SHP77 treated with DMSO at 0.1 percent for 48 hours (cell line): ENCODE results near the gene PITPNB.

Experiments
- DNase-seq: peaks from one replicate; lab custom pipeline; 2025; lab: John Stamatoyannopoulos, UW

PITPNB gene

DNA sequence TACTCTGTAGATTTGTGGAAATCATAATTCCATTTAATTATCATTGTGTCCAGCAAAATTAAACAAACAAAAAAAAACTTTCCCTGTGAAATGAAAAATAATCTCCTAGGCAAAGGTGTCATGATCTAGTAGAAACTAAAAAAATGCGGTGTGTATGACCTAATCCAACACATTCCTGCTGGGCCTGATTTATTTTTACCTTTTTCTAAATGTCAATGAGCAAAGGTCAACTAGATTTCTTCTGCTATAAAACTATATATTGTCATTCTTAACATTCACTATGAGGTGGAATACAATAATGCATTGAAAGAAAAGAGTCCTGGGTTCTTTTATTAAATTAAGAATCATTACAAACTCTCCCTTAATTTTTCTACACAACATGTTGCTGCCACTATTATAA is 60.4 kb downstream of the PITPNB start:
- no peak for DNase-seq

- no peak for DNase-seq
These were observed 61.6 kb downstream of the PITPNB start for GRCh38 chr22:27857443-27857842.

GRCh38 chr22:27856386-27856785 is 62.7 kb downstream of the PITPNB start:
- no peak for DNase-seq

DNA sequence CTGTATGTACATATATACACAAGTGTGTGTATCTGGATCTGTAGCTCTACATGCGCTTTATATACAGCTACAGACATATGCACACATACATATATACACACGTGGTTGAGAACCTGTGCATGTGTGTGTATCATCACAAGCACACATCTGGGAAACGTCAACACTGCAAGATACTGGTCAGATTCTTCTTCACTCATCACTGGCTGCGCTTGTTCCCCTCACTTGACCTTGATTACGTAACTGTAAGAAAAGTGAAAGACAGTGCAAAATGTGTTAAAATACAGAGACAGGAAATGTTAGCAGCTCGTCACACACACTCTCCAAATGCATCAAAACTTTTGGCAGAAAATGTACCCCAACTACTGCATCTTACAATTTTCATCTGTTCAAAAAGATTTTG is 65.6 kb downstream of the PITPNB start:
- DNase-seq, result no peak

- DNase-seq, result no peak
These were observed 66.9 kb downstream of the PITPNB start for GRCh38 chr22:27851974-27852746.

- DNase-seq, result no peak
These were observed 69.0 kb downstream of the PITPNB start for GRCh38 chr22:27850000-27850521.

DNA sequence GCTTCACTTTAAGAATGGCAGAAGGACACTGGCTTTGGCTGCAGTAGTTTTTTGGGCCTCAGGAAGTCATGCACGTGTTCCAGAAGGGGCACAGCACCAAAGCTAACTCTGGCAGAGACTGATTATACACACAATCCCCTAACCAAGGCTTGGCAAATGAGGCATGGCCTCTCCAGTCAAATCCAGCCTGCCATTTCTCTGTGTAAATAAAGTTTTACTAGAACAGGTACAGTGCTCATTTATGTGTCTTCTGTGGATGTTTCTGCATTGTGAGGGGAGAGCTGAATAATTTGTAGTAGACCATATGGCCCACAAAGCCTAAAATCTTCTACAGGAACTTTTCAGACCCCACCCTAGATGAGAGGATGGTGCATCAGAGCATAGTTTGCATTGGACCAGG is 71.1 kb downstream of the PITPNB start:
- DNase-seq, result no peak

DNA sequence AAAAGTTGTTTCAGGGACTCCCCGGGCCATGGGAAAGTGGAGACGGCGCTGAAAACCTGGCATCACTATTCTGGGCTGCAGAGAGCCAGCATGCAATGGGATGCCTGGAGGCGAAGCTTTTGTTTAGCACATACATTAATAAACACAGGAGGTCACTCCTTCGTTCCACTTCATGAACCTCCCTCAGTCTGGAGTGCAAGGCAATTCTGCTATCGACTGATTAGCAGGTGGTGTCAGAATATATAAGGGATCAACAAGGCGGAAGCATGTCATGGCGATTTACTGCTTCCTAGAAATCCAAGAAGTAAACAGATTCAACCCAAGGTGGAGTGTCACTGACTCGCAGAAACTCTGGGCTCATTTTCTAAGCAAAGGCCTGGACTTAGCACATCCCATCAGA is 72.1 kb downstream of the PITPNB start:
- DNase-seq, result no peak

- DNase-seq, result no peak
These were observed 72.8 kb downstream of the PITPNB start for GRCh38 chr22:27846248-27846757.

DNA sequence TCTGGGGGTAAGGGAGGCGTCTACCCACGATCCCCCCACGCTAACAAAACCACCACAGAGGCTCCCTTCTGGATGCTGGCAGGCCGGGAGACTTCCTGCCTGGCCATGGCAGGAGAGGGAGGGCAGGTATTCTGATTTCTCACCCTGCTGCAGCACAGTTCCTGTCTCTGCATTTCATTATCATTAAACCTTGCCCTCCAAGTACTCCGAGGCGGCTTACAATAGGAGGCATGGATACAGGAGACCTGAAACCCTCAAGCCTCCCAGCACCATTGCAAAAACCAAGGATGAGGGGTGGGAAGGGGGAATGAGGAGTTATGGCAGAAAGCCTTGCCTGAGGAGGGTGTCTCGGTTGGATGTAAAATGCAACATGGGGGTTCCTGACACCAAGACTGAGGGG is 73.4 kb downstream of the PITPNB start:
- no peak for DNase-seq

DNA sequence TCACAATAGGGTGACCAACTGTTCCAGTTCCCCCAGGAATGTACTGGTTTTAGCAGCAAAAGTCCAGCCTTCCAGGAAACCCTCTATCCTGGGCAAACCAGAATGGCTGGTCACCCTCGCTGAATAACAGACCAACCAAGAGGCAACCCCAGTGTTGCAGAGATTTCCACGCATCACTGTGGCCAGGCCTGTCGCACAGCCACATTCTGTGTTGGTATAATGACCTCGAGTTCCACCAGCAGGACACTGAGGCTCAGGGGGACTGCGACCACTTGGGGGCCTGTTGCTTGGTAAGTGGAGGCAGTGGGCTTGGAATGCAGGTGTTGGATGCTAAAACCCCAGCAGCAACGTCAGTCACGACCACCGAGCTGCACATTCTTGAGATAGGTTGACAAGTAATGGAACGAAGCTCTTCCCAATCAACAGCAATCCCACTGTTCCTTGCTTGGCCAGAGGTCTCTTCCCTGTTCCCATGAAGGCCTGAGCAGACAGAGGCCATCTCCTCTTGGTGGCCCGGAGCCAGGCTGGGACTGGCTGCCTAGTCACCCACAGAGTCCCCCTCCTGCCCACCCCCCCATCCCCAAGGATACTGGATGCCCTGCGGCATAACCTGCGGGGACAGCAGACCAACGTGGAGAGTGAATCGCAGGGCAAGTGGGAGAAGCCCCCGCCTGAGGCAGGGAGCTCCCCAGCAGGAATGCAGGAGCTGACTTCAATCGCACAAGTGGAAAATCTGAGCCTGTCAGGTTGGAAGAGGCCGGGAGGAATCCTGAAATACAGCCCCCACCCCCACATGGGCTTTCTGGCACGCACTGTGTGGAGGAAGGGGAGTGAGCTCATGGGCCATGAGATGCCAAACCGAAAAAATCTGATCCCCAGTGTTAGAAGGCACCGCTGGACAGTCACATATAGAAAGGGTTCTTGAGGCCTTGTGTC is 74.1 kb downstream of the PITPNB start:
- DNase-seq, result no peak

- DNase-seq, result no peak
These were observed 74.8 kb downstream of the PITPNB start for GRCh38 chr22:27844256-27844655.

- no peak for DNase-seq
These were observed 75.6 kb downstream of the PITPNB start for GRCh38 chr22:27843441-27843840.

DNA sequence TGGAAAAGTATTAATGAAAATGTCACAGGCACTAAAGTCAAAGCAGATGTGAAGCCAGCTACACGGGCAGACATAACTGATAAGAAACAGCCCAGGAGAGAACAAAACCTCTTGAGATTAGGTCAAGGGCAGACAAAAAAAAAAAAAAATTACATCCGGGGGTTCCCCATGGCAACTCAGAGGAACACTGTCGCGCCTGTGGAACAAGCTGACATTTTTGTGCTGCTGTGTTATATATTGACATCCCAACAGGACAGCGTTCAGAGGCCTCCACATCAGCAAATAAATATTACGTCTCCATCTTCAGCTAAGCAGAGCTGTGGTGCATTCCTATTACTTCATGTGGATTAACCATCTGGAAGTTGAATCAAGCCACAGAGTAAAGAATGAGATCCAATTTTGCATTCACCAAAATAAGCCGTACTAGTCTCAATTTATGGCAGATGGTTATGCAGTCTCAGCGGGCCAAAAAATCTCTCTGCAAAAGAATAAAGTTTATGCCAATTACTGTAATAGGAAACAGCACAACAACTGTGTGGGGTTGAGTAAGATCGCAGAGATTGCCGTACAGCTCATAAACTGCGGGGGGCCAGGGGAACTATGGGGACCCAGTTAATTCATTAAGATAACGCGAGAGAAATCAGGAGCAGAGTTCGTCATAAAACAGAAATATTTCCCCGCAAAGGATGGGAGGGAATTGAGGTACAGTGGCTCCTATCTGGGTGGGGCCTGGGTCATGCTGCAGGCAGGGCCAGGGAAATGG is 76.2 kb downstream of the PITPNB start:
- no peak for DNase-seq

DNA sequence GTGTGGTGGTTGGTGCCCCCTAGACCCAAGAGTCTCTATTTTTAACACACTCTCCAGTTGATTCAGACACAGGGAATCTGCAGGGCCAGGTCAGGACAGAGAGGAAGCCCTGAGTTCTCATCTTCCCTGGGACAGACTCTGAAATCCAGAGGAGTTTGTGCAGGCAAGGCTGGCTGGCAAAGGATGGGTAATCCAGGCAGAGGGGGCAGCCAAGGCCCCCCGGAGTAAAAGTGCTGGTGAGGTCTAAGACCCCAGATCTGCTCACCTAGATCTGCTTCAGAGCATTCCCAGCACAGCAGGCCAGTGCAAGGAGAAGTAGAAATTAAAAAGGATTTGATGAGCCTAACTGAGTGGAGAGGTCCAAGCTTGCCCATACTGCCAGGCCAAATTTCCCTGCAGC is 76.9 kb downstream of the PITPNB start:
- DNase-seq, result no peak

DNA sequence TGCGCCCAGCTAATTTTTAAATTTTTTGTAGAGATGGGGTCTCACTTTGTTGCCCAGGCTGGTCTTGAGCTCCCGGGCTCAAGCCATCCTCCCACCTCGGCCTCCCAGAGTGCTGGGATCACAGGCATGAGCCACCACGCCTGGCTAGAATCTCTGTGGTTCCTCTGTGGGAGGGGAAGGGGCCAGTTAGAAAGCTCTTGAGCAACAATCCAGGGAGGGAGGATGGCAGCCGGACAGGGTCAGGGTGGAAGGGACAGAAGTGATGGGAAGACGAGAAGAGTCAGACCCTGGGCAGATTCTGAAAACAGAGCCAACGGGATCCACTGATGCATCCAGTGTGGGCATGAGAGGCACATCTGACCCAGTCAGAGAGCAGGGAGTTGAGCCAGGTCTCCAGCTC is 78.6 kb downstream of the PITPNB start:
- no peak for DNase-seq

GRCh38 chr22:27839057-27839660 is 79.9 kb downstream of the PITPNB start:
- no peak for DNase-seq

DNA sequence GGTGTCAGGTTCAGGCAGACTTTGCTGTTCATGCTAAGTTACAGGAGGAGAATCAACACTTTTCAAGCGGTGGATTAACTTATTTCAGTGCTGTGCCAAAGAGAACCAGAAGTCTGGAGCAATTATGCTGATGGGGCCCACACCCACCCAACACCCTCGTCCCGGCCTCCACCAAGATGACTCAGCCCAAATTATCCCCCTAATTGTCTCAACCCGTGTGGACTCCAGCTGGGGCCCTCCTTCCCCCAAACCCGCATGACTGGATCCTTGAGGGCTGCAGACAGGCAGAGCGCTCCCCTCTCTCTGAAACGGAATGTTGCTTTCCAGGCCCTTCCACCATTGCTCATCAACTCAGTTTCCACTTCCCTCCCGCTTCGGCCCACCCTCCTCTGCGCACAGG is 82.9 kb downstream of the PITPNB start:
- no peak for DNase-seq

GRCh38 chr22:27835446-27835845 is 83.6 kb downstream of the PITPNB start:
- no peak for DNase-seq

GRCh38 chr22:27834364-27835185 is 84.5 kb downstream of the PITPNB start:
- no peak for DNase-seq

DNA sequence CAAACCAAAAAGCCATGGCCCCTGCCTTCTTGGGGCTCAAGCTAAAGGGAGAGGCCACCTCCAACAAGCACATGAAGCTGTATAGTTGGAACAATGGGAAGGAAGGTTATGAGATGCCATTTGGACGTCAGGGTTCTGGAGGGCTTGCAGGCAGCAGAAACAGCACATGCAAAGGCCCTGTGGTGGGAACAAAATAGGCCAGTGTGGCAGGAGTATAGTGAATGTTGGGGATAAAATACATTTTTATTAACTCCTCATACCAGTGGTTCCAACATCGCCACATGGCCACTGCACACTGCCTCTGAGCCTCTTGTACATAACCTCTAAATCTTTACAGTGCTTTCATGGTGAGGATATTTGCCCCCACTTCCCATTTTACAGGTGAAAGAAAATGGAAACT is 85.3 kb downstream of the PITPNB start:
- DNase-seq, result no peak
